ENCODE data around the gene TMEM132C.
"Not testable (repeated sequence)": the region's sequence is repeated elsewhere in the genome, so short reads cannot be mapped to it uniquely, and the experiment has no call there.

The TMEM132C gene

DNA sequence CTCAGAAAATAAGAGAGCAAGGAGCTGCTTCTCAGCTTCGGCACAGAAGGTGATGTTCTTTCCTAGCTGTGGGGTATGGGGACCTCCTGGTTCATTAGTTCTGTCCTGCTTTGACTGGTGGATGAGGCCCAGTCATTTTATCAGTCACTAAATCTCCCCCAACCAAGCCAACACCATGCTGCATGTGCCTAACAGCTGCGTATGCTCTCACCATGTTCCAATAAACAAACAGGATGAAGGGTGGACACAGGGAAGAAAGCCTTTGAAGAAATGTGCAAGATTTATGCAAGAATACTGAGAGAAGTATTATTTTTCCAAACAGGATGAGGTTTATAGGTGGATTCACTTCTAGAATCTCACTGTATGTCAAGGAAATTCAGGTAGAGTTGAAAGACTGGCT lies 156.2 kb downstream of the TMEM132C start:
- DNase-seq: no peak

DNA sequence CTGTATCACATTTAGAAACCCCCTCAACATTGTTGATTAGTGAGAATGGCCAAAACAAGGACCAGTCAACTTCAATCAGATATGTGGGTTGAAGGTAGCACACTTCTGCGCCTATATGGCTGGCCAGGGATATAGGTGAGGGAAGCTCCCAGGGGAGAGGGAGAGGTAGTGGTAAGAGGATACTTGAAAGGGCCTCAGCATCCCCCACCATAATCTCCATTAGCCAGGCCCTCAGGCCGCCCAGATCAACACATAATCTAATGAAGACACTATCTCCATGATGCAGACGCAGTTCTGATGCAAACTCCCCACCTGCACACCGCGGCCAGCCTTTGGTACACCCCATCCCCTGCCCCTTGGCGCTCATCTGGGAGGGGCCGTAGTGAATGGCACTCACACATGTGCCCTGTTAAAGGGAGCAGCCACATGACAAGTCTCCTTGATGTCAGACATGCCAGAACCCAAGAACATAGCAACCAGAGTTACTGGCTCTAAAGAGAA lies 158.0 kb downstream of the TMEM132C start:
- DNase-seq: no peak

DNA sequence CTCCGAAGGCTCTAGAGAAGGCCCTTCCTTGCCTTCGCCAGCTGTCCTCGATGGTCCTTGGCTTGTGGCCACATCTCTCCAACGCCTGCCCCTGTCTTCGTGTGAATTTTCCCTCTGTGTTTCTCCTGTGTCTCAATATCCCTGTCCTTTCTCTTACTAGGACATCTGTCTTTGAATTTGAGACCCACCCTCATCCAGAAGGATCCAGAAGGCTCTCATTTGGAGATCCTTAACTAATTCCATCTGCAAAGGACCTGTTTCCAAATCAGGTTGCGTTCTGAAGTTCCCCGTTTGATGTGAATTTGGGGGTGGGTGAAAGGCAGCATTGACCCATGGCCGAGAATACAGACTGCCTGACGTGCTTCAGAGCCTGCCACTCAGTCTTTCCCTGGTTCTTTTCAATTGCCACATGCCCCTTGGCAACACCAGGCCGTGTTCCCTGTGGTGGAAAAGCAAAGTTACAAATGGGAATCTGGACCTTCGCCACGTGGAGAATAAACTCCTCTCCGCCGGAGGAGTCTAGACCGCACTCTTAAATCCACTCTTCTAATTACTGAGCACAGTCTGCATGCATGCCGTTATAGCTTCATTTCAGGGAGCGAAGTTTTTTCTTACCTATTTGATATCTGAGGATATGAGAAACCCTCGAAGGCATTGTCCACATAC lies 158.8 kb downstream of the TMEM132C start:
- DNase-seq: no peak

- DNase-seq: no peak
Measured at GRCh38 chr12:128426511-128426910, 159.5 kb downstream of the TMEM132C start.

GRCh38 chr12:128439796-128440195 lies 172.8 kb downstream of the TMEM132C start:
- DNase-seq: no peak

DNA sequence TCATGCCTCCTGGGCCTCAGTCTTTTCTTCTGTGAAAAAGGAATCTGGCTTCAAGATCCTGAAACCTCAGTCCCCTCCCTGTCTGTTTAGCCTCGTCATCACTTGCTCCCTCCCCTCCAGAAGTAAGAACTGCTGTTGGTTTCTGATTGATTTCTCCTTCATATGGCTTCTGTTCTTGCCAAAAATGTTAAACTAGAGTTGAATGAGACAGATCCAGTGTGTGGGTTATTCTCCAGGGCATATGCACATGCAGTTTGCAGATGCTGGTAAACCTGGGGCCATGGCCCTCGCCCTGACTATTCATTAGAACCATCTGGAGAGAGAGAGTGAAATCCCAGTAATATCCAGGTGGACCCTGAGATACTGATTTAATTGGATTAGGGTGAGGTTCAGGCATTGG lies 175.1 kb downstream of the TMEM132C start:
- DNase-seq: no peak

DNA sequence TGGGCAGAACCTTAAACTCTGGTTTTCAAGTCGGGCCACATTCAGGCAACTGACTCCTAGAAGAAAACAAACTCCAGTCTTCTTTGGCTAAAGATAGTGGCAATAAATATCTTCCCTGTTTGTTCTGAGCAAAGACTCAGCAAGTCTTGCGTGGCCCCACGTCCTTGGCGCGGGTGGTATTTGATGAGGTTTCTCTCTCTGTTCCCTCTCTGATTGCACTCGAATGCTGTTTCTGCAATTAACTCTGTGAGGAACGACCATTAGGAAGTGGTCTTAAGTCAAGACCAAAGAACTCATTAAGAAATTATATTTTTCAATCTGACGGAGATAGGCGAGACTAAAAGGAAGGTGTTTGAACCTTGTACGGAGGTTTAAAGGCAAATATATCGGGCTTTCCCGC lies 177.6 kb downstream of the TMEM132C start:
- no peak for DNase-seq

GRCh38 chr12:128445415-128446127 lies 178.6 kb downstream of the TMEM132C start:
- DNase-seq: no peak

- no peak for DNase-seq
Measured at GRCh38 chr12:128449146-128449894, 182.3 kb downstream of the TMEM132C start.

GRCh38 chr12:128450810-128451209 lies 183.8 kb downstream of the TMEM132C start:
- no peak for DNase-seq

DNA sequence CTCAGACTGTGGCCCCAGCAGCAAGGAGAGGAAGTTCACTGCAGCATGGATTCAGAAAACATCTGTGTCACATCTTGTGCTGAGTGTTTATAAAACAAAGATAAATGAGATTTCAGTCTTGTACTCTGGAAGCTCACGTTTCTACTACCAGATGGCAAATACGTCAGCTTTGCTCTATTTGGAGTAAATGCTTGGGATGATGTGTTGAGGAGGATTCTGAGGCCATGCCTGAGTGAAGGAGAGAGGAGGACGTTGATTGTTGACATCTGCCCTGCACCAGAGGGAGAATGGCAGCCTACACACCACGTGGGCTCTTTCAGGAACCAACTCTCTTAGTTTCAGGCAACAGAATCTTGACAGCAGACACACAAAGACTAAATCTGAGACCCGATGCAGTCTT lies 188.9 kb downstream of the TMEM132C start:
- no peak for DNase-seq

DNA sequence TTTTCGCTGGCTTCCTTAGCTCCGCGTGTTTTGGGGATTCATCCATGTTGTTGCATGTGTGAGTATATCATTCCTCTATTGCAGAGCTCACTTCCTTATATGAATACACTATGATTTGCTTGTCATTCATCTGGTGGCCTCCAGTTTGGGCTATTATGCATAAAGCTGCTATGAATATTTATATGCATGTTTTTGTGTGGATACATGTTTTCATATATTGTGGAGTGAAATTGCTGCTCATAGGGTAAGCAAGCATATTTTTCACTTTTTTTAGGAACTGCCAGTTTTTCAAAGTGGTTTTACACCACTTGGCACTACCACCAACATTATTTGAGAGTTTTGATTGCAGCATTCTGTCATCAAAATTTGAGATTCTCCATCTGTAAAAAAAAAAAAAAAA lies 190.0 kb downstream of the TMEM132C start:
- no peak for DNase-seq

GRCh38 chr12:128458301-128458974 lies 191.5 kb downstream of the TMEM132C start:
- DNase-seq: no peak

GRCh38 chr12:128459067-128459466 lies 192.1 kb downstream of the TMEM132C start:
- DNase-seq: no peak

- no peak for DNase-seq
Measured at GRCh38 chr12:128463881-128464280, 196.9 kb downstream of the TMEM132C start.

DNA sequence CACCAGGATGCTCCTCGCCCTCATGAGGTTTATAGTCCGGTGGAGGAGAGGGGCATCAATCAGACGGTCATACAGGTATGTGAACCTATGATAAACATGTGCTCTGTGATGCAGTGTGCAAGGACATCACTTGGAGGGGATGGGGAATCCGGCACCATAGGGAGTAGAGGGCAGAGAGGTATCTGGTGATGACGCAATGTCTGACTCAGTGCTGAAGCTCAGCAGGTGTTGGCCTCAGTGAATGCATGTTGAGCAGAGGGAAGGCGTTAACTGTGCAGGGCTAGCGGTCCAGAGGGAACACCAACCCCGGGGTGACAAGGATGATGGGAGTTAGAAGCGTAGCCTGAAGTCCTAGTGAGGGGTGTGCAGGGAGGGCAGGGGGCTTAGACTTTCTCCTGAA lies 200.9 kb downstream of the TMEM132C start:
- DNase-seq: no peak

- DNase-seq: no peak
Measured at GRCh38 chr12:128468926-128469325, 202.0 kb downstream of the TMEM132C start.

DNA sequence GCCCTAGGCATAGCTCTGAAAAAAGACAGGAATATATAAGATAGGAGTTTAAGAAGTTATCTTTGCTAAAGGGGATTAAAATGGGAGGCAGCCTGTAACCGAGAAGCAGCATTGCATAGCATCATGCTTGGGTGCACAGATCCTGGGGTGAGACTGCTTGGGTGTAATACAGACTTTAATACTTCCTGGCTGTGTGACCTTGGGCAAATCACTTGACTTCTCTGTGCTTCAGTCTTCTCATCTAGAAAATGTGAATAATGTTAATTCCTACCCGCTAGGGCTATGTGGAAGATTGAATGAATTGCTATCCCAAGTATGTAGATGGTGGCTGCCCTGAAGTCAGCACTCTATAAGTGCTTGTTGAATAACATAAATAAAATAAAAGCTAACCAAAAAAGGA lies 204.5 kb downstream of the TMEM132C start:
- no peak for DNase-seq

GRCh38 chr12:128474916-128475315 lies 207.9 kb downstream of the TMEM132C start:
- DNase-seq: no peak

GRCh38 chr12:128476266-128476665 lies 209.3 kb downstream of the TMEM132C start:
- DNase-seq: no peak

DNA sequence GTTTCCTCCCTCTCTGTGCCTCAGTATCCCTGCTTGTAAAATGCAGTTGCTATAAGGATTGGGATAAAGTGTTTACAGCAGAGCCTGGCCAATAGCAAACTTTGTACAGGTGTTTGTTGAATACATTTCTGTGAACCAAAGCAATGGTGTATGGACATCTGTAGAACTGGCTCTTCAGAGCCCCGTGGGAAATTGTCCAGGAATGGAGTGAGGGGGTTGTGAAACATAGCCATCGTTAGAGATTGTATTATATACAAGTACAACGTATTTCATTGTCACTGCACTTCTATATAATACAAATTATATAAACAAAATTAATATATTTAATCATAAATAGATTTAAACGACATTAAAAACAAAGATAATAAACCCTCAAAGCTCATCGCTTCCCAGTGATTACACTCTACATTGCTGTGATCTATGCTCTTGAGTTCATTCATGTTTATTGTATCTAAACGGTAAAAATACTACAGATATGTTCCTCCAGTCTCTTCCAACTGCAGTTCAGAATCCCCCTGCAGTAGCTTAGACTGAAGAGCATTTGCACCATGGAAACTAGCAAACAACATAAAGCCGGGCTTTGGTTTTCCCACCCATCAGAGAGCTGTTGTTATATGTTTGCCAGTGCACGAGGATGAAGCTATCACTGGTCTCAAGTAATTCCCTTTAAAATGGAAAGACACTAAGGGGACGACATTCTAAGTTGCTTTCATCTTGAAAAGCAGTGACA lies 216.7 kb downstream of the TMEM132C start:
- no peak for DNase-seq

DNA sequence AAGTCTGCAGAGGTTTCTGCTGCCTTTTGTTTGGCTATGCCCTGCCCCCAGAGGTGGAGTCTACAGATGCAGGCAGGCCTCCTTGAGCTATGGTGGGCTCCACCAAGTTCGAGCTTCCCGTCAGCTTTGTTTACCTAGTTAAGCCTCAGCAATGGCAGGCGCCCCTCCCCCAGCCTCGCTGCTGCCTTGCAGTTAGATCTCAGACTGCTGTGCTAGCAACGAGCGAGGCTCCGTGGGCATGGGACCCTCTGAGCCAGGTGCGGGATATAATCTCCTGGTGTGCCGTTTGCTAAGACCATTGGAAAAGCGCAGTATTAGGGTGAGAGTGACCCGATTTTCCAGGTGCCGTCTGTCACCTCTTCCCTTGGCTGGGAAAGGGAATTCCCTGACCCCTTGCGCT lies 230.4 kb downstream of the TMEM132C start:
- not testable (repeated sequence) for DNase-seq

DNA sequence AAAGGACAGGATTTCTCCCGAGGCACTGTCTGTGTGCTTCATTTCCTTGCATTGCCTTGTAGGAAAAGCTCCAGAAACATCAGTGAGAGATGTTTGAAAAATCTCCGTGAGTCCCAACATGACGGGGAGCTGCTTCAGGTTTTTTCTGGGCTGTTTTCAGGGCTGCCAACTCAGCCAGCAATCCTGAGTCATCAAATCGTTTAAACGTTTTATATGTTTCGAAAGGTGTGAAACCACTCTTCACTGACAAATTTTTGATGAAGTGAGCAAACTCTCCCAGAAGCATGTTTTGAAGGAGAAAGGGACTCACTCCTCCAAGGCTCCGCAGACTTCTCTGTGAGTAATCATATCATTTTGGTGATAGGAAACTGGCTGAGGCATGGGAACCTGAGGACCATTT lies 240.5 kb downstream of the TMEM132C start:
- no peak for DNase-seq

All from activated CD4-positive, CD25-positive, alpha-beta regulatory T cell treated with anti-CD3 and anti-CD28 coated beads, Interleukin-2, amount 50 U/mL, for 72 hours (primary cell).